PC-9 (cell line): ENCODE results near the gene KLF15.

Experiments
- EZH2 ChIP-seq: fragments of 200-600 bp; sonication (generic); IDR thresholded peaks from 2 replicates; pipeline ENCODE4 v1.8.0; 2017; ENCODE audit warnings: antibody characterized with exemption, low read depth
- TF ChIP-seq, protein P1 (sequence below): fragments of 200-600 bp; sonication (generic); conservative IDR thresholded peaks from 2 replicates; pipeline ENCODE4 v1.6.1; 2017; ENCODE audit warnings: mixed run types, antibody characterized with exemption, mild to moderate bottlenecking, moderate library complexity

DNA sequence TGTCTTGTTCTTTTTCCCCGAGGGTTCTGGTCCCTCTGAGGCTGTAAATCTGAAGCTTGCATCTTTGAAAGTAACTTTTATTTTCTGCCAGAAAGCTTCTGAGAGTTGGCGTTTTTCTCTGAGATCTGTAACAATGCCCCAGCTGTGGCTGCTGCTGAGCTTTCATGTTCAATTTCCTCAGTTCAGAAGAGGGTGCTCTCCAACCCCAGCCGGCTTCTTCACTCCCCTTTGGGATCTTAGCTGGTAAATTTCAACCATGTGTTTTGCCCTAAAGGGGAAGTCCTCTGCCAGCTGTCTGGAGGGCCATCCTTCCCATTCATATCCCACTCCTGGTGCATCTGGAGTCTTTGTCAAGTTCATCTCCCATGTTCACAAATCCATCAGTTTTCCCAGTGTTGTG lies 19.2 kb upstream of the KLF15 start:
- TF ChIP-seq EZH2, result no peak
- TF ChIP-seq, protein P1, sequence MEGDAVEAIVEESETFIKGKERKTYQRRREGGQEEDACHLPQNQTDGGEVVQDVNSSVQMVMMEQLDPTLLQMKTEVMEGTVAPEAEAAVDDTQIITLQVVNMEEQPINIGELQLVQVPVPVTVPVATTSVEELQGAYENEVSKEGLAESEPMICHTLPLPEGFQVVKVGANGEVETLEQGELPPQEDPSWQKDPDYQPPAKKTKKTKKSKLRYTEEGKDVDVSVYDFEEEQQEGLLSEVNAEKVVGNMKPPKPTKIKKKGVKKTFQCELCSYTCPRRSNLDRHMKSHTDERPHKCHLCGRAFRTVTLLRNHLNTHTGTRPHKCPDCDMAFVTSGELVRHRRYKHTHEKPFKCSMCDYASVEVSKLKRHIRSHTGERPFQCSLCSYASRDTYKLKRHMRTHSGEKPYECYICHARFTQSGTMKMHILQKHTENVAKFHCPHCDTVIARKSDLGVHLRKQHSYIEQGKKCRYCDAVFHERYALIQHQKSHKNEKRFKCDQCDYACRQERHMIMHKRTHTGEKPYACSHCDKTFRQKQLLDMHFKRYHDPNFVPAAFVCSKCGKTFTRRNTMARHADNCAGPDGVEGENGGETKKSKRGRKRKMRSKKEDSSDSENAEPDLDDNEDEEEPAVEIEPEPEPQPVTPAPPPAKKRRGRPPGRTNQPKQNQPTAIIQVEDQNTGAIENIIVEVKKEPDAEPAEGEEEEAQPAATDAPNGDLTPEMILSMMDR, result no peak
